ENCODE data around the gene CLTB.

DNA sequence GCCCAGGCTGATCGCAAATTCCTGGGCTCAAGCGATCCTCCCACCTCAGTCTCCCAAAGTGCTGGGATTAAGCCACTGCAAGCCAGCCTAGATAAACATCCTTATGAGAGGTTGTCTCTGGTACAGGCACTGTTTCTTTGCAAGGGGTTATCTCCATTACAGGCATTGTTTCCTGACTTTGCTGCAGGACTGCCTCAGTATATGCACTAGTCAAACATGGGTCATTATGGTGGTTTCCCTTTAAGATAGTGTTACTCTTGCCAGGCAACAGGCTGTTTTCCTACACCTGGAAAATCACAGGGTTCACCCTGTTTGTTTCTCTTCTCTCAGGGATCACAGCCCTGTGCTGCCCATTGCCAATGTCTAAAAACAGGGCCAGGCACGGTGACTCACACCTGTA is 7.8 kb upstream of the CLTB start:
- TF ChIP-seq GATA3 (IDR thresholded peaks at IDR 0.05; ENCODE audit: low read depth, low read length) (no peak), GATA2 (IDR thresholded peaks at IDR 0.05; ENCODE audit: low read depth, low read length) (no peak)
